HUES48 (cell line): ENCODE measurements around the gene PCED1B.
"Not testable (repeated sequence)": the region's sequence is repeated elsewhere in the genome, so short reads cannot be mapped to it uniquely, and the experiment has no call there.

ENCODE experiments used
- H3K27ac ChIP-seq: one replicate; pipeline ENCODE4 v1.7.0; 2013; ENCODE audit warnings: low read depth, low read length, inconsistent platforms
- H3K27me3 ChIP-seq: 2 replicates; pipeline ENCODE4 v1.6.1; 2013; ENCODE audit warnings: mild to moderate bottlenecking, low read length; ENCODE audit not compliant: control insufficient read depth, insufficient read depth
- H3K36me3 ChIP-seq: 2 replicates; pipeline ENCODE4 v1.6.1; 2013; ENCODE audit warnings: low read length; ENCODE audit not compliant: control insufficient read depth, insufficient read depth
- H3K4me1 ChIP-seq: 2 replicates; pipeline ENCODE4 v1.6.1; 2013; ENCODE audit warnings: mild to moderate bottlenecking, low read length; ENCODE audit not compliant: control insufficient read depth, insufficient read depth
- H3K4me3 ChIP-seq: 2 replicates; pipeline ENCODE4 v1.5.1; 2013; ENCODE audit warnings: mild to moderate bottlenecking, low read depth, low read length
- H3K9ac ChIP-seq: 2 replicates; pipeline ENCODE4 v1.6.1; 2013; ENCODE audit warnings: mild to moderate bottlenecking, low read depth, low read length, moderate library complexity
- H3K9me3 ChIP-seq: 2 replicates; pipeline ENCODE4 v1.6.1; 2013; ENCODE audit warnings: low read length; ENCODE audit not compliant: control insufficient read depth, insufficient read depth

PCED1B gene

GRCh38 chr12:47190905-47191304 is 111.5 kb downstream of the PCED1B start:
- no peak overlapping the region for H3K4me3 ChIP-seq
- no peak overlapping the region for H3K9ac ChIP-seq
- H3K36me3 ChIP-seq, result no peaks in the 10 kb centered on the region
- peak overlapping the region; percentile 67 for H3K27ac ChIP-seq
- no peaks in the 10 kb centered on the region for H3K27me3 ChIP-seq
- peaks cover 28% of the 10 kb centered on the region for H3K4me1 ChIP-seq
- H3K9me3 ChIP-seq, result no peaks in the 10 kb centered on the region

- Histone ChIP-seq H3K9me3 (no peaks in the 10 kb centered on the region), H3K36me3 (no peaks in the 10 kb centered on the region), H3K4me1 (peaks cover 28% of the 10 kb centered on the region), H3K27me3 (no peaks in the 10 kb centered on the region), H3K4me3 (no peak overlapping the region), H3K27ac (no peak overlapping the region), H3K9ac (no peak overlapping the region)
Measured at GRCh38 chr12:47192051-47192450, 112.6 kb downstream of the PCED1B start.

- Histone ChIP-seq H3K9me3 (no peaks in the 10 kb centered on the region), H3K36me3 (no peaks in the 10 kb centered on the region), H3K27me3 (no peaks in the 10 kb centered on the region), H3K4me3 (no peak overlapping the region), H3K9ac (no peak overlapping the region), H3K4me1 (peaks cover 28% of the 10 kb centered on the region), H3K27ac (peak overlapping the region; percentile 80)
Measured at GRCh38 chr12:47193066-47193465, 113.6 kb downstream of the PCED1B start.

GRCh38 chr12:47194501-47194900 is 115.1 kb downstream of the PCED1B start:
- H3K4me1 ChIP-seq, result peaks cover 28% of the 10 kb centered on the region
- H3K4me3 ChIP-seq, result no peak overlapping the region
- H3K36me3 ChIP-seq, result no peaks in the 10 kb centered on the region
- no peak overlapping the region for H3K9ac ChIP-seq
- peak overlapping the region; percentile 80 for H3K27ac ChIP-seq
- H3K9me3 ChIP-seq, result no peaks in the 10 kb centered on the region
- no peaks in the 10 kb centered on the region for H3K27me3 ChIP-seq

GRCh38 chr12:47200446-47200845 is 121.0 kb downstream of the PCED1B start:
- Histone ChIP-seq H3K27me3 (no peaks in the 10 kb centered on the region), H3K27ac (no peak overlapping the region), H3K9ac (no peak overlapping the region), H3K9me3 (no peaks in the 10 kb centered on the region), H3K4me3 (no peak overlapping the region), H3K4me1 (peaks cover 10% of the 10 kb centered on the region), H3K36me3 (no peaks in the 10 kb centered on the region)

GRCh38 chr12:47201190-47201589 is 121.8 kb downstream of the PCED1B start:
- not testable (repeated sequence) for H3K27me3 ChIP-seq, H3K36me3 ChIP-seq, H3K9ac ChIP-seq, H3K4me3 ChIP-seq, H3K9me3 ChIP-seq, H3K27ac ChIP-seq
- peaks cover 18% of the 10 kb centered on the region for H3K4me1 ChIP-seq

GRCh38 chr12:47202176-47202575 is 122.8 kb downstream of the PCED1B start:
- H3K4me3 ChIP-seq, result no peak overlapping the region
- no peaks in the 10 kb centered on the region for H3K27me3 ChIP-seq
- peaks cover 23% of the 10 kb centered on the region for H3K4me1 ChIP-seq
- no peaks in the 10 kb centered on the region for H3K9me3 ChIP-seq
- no peak overlapping the region for H3K27ac ChIP-seq
- H3K9ac ChIP-seq, result no peak overlapping the region
- H3K36me3 ChIP-seq, result no peaks in the 10 kb centered on the region

GRCh38 chr12:47205532-47206449 is 126.4 kb downstream of the PCED1B start:
- no peak overlapping the region for H3K9ac ChIP-seq
- peak overlapping the region; percentile 5 for H3K27ac ChIP-seq
- H3K27me3 ChIP-seq, result no peaks in the 10 kb centered on the region
- H3K4me1 ChIP-seq, result peaks cover 23% of the 10 kb centered on the region
- no peak overlapping the region for H3K4me3 ChIP-seq
- no peaks in the 10 kb centered on the region for H3K36me3 ChIP-seq
- no peaks in the 10 kb centered on the region for H3K9me3 ChIP-seq

- Histone ChIP-seq H3K27ac (no peak overlapping the region), H3K9me3 (no peaks in the 10 kb centered on the region), H3K4me1 (peaks cover 23% of the 10 kb centered on the region), H3K27me3 (no peaks in the 10 kb centered on the region), H3K36me3 (no peaks in the 10 kb centered on the region), H3K9ac (no peak overlapping the region), H3K4me3 (no peak overlapping the region)
Measured at GRCh38 chr12:47206450-47207339, 127.3 kb downstream of the PCED1B start.

GRCh38 chr12:47207340-47207717 is 127.9 kb downstream of the PCED1B start:
- Histone ChIP-seq H3K27me3 (no peaks in the 10 kb centered on the region), H3K9me3 (no peaks in the 10 kb centered on the region), H3K27ac (no peak overlapping the region), H3K36me3 (no peaks in the 10 kb centered on the region), H3K4me1 (peaks cover 23% of the 10 kb centered on the region), H3K4me3 (no peak overlapping the region), H3K9ac (no peak overlapping the region)

GRCh38 chr12:47207829-47208248 is 128.4 kb downstream of the PCED1B start:
- Histone ChIP-seq H3K9me3 (no peaks in the 10 kb centered on the region), H3K4me3 (no peak overlapping the region), H3K27me3 (no peaks in the 10 kb centered on the region), H3K36me3 (no peaks in the 10 kb centered on the region), H3K27ac (no peak overlapping the region), H3K9ac (no peak overlapping the region), H3K4me1 (peaks cover 23% of the 10 kb centered on the region)
